Peyer's patch (tissue), 4 donors: Measurements from ENCODE around the gene KRT7.

ENCODE experiments used
- CTCF ChIP-seq, 6 experiments: fragments of 450-650 bp in 4 of 6; fragments of 200-600 bp in 2 of 6; sonication (generic) in 1 of 6; IDR thresholded peaks; one replicate each; pipeline ENCODE4 v1.5.1; 2017 to 2019; ENCODE audit warnings: antibody characterized with exemption in 6 of 6, mild to moderate bottlenecking in 3 of 6, moderate library complexity in 1 of 6
- POLR2A ChIP-seq, 2 donors: fragments of 450-650 bp; IDR thresholded peaks; one replicate each; pipeline ENCODE4 v1.5.1; 2017; ENCODE audit warnings: antibody characterized with exemption in 2 of 2, mild to moderate bottlenecking in 2 of 2, moderate library complexity in 2 of 2

- TF ChIP-seq POLR2A (IDR thresholded peaks at IDR 0.05), result no peak
- no peak for TF ChIP-seq CTCF (IDR thresholded peaks at IDR 0.05)
Measured at GRCh38 chr12:52295663-52296062, 62.6 kb downstream of the KRT7 start.
